BJ (cell line): Measurements from ENCODE around the gene PKLR. TPM values are rescaled to one million over a fixed set of nuclear protein-coding genes. Genes with fewer than 3 reads are reported as not detected.

Experiments
- CTCF ChIA-PET: fragments of 350-600 bp; formaldehyde crosslinking; extraction: SDS; loops from one replicate; lab custom pipeline; 2021; ENCODE audit warnings: antibody characterized with exemption, inconsistent platforms; lab: Yijun Ruan, JAX
- POLR2A ChIA-PET: fragments of 300-600 bp; sonication (Branson Sonifier 250); formaldehyde crosslinking; extraction: SDS; loops from one replicate; lab custom pipeline; 2021; ENCODE audit warnings: antibody characterized with exemption; lab: Charles Lee
- DNase-seq: peaks from one replicate; pipeline ENCODE4 v3.0.0-alpha.2; 2011; ENCODE audit warnings: low read depth
- H3K27me3 ChIP-seq: 2 replicates; pipeline ENCODE4 v1.6.0; 2011; ENCODE audit warnings: low read length; ENCODE audit not compliant: control insufficient read depth, insufficient read depth
- H3K36me3 ChIP-seq: 2 replicates; pipeline ENCODE4 v1.5.1; 2011; ENCODE audit warnings: low read length; ENCODE audit not compliant: control insufficient read depth, insufficient read depth
- H3K4me3 ChIP-seq: 2 replicates; pipeline ENCODE4 v1.5.1; 2011; ENCODE audit warnings: low read depth, mild to moderate bottlenecking, control low read depth, low read length
- polyA plus RNA-seq: library from polyadenylated mRNA; depleted of rRNA; stranded (reverse); fragments of >200 nt; gene quantifications from 2 replicates; pipeline ENCODE4 v1.2.3, GENCODE V29; 2011
- TF ChIP-seq, protein P1 (sequence below): IDR thresholded peaks from 2 replicates; pipeline ENCODE4 v1.5.1; 2011; ENCODE audit warnings: low read depth, mild to moderate bottlenecking, control low read depth, inconsistent platforms, low read length, moderate library complexity; ENCODE audit not compliant: insufficient read depth

Gene PKLR
- polyA plus RNA-seq, 1 experiment = 0.02 TPM

DNA sequence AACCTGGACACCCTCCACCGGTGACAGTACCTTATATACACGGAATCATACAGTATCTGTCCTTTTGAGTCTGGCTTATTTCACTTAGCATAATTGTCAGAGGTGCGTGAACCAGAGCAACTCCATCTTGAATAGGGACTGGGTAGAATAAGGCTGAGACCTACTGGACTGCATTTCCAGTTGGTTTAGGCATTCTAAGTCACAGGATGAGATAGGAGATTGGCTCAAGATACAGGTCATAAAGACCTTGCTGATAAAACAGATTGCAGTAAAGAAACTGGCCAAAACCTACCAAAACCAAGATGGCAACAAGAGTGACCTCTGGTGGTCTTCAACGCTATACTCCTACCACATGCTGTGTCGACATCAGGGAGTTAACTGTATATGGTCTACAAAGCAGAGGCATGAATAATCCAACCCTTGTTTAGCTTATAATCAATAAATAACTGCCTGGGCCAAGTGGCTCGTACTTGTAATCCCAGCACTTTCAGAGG, 6.1 kb upstream of the PKLR start:
- Histone ChIP-seq H3K4me3 (no peak overlapping the region), H3K27me3 (no peaks in the 10 kb centered on the region), H3K36me3 (peaks cover 4% of the 10 kb centered on the region)
- ChIA-PET POLR2A (no interaction called here), CTCF (interaction anchor here (0.5 to 2.0 kb wide), 7 partner anchors 14 to 818 kb away, joined by 3 to 12 read pairs (median 3); no protein-coding TSS in a partner anchor)
- TF ChIP-seq, protein P1, sequence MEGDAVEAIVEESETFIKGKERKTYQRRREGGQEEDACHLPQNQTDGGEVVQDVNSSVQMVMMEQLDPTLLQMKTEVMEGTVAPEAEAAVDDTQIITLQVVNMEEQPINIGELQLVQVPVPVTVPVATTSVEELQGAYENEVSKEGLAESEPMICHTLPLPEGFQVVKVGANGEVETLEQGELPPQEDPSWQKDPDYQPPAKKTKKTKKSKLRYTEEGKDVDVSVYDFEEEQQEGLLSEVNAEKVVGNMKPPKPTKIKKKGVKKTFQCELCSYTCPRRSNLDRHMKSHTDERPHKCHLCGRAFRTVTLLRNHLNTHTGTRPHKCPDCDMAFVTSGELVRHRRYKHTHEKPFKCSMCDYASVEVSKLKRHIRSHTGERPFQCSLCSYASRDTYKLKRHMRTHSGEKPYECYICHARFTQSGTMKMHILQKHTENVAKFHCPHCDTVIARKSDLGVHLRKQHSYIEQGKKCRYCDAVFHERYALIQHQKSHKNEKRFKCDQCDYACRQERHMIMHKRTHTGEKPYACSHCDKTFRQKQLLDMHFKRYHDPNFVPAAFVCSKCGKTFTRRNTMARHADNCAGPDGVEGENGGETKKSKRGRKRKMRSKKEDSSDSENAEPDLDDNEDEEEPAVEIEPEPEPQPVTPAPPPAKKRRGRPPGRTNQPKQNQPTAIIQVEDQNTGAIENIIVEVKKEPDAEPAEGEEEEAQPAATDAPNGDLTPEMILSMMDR = peak; percentile 33
- no peak for DNase-seq

DNA sequence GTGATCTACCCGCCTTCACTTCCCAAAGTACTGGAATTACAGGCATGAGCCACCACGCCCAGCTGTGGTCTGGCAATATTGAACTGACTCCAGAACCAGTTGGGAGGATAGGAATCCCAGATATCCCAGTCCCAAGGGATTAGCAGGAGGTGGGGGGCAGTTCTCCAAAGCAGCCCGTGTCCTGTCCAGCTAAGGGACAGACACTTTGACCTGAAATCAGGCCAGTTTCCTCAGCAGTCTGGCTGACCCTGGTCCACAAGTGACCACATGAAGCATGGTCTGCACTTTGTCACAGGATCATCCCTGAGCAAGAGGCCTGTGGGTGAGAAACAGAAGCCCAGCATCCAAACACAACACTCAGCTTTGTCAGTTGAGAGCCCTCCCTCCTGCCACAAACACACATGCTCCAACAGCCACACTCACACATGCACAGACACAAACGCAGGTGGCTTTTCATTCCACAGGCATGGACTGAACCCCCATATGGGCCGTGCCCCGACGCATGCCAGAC, 4.7 kb upstream of the PKLR start:
- H3K36me3 ChIP-seq = 0 out of 2 replicates have a peak, but pooled peaks cover 1% of the 10 kb centered on the region
- H3K4me3 ChIP-seq = no peak overlapping the region
- DNase-seq = no peak
- POLR2A ChIA-PET = no interaction called here
- H3K27me3 ChIP-seq = no peaks in the 10 kb centered on the region
- TF ChIP-seq, protein P1 = no peak
- CTCF ChIA-PET = interaction anchor here (1.0 to 2.0 kb wide), 6 partner anchors 13 to 55 kb away, joined by 3 to 19 read pairs (median 4); no protein-coding TSS in a partner anchor

DNA sequence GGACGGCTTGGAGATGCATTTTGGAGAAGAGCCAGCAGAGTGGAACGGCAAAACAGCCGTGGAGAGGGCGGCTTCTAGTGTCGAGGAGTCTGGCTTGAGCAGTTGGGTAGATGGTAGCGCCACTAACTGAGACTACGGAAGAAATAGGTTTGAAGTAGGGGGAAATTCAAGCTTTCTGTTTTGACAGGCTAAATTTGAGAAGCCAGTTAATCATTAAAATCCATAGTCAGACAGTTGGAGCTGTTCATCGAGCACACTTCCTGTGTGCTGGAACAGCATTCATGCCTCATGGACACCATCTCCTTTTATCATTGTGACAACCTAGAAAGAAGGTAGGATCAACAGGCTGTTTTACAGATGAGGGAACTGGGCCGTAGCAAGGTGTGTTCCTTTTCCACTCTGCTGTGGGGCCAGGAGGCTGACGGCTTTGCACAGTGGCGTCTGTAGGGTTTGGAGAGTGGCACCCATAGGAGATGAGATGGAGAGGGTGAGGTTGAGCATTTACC, 3.4 kb upstream of the PKLR start:
- TF ChIP-seq, protein P1 = no peak
- no peak for DNase-seq
- no peak overlapping the region for H3K4me3 ChIP-seq
- H3K36me3 ChIP-seq = no peaks in the 10 kb centered on the region
- H3K27me3 ChIP-seq = no peaks in the 10 kb centered on the region
- ChIA-PET POLR2A (no interaction called here), CTCF (interaction anchor here (1.2 to 1.4 kb wide), 2 partner anchors 19 to 54 kb away, joined by 3 to 4 read pairs; no protein-coding TSS in a partner anchor)

DNA sequence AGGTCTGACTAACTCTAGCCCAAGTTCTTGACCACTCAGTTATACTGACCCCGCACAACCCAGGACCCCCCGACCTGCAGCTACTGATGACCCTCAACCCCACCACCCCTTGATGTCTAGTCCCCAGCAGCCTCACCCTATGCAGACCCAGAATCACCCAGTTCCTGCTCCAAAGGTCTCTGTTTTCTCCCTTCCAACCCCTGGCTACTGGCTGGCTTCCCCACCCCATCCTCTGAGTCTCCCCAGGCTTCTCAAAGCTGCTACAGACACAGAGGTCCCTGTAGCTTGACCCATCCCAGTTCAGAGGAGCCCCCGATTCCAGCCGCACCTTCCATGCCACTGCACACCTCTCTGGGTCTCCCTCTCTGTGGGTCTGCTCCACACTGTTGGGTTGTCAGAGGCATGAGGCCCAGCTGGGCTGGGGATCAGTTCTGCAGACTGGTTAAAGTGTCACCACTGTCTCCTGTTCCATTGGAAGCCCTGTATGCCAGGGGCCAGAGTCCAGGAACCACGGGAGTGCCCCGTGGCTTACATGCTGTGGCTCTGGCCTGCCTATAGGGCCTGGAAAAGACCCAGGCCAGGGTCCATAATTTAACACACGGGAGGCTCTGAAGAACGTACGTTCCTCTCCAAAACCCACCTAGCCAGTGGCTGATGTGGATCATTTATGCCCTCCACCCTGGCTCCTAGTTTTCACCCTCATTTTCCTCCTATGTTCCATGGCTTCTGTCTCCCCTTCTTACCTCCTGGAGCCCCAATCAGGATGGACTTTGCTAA, 497 bp downstream of the PKLR start:
- ChIA-PET POLR2A (no interaction called here), CTCF (interaction anchor here (1.0 to 2.2 kb wide), 4 partner anchors 22 to 80 kb away, joined by 3 to 10 read pairs (median 6); no protein-coding TSS in a partner anchor)
- H3K27me3 ChIP-seq = peaks cover 13% of the 10 kb centered on the region
- H3K36me3 ChIP-seq = no peaks in the 10 kb centered on the region
- H3K4me3 ChIP-seq = no peak overlapping the region
- TF ChIP-seq, protein P1 = no peak
- no peak for DNase-seq

DNA sequence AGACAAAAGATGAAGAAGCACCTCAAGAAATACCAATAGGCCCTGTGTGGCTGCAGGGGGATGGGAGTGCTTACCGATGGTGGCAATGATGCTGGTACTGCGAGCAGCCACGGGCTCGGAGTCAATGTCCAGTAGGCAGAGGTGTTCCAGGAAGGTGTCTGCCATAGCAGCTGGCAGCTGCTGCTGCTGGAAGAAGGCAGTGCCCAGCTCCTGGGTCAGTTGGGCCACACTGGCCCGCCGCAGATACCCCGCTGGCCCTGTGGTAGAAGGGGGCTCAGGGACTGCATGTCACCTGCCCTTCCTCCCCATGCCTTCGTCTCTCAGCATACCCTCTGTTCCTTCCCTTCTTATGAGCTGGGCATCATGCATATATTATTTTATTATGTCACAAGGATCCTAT, 1.2 kb downstream of the PKLR start:
- ChIA-PET CTCF (interaction anchor here (1.0 to 2.2 kb wide), 4 partner anchors 22 to 81 kb away, joined by 3 to 10 read pairs (median 6); no protein-coding TSS in a partner anchor), POLR2A (no interaction called here)
- peaks cover 20% of the 10 kb centered on the region for H3K27me3 ChIP-seq
- no peak for DNase-seq
- TF ChIP-seq, protein P1 = no peak
- no peaks in the 10 kb centered on the region for H3K36me3 ChIP-seq
- H3K4me3 ChIP-seq = no peak overlapping the region
